K562 (cell line): Measurements from ENCODE around the gene NSUN2. TPM values are rescaled to one million over a fixed set of nuclear protein-coding genes. Genes with fewer than 3 reads are reported as not detected.

ENCODE experiments used
- ARID3B ChIP-seq: fragments of 250-450 bp; sonication (Bioruptor Pico); IDR thresholded peaks from 2 replicates; pipeline ENCODE4 v1.4.0; 2020; ENCODE audit warnings: borderline replicate concordance
- EHMT2 ChIP-seq: fragments of 450-650 bp; IDR thresholded peaks from 2 replicates; pipeline ENCODE4 v1.6.1; 2018; ENCODE audit warnings: antibody characterized with exemption
- EP400 ChIP-seq: fragments of 450-650 bp; IDR thresholded peaks from 2 replicates; pipeline ENCODE4 v1.6.1; 2017; ENCODE audit warnings: antibody characterized with exemption, mild to moderate bottlenecking, moderate library complexity
- FOXK1 ChIP-seq: sonication (generic); formaldehyde crosslinking; IDR thresholded peaks from 2 replicates; pipeline ENCODE4 v1.8.0; 2022; ENCODE audit warnings: missing genetic modification reagents, mild to moderate bottlenecking, borderline replicate concordance
- HDAC8 ChIP-seq: fragments of 450-650 bp; IDR thresholded peaks from 2 replicates; pipeline ENCODE4 v1.6.1; 2016; ENCODE audit warnings: mild to moderate bottlenecking, missing genetic modification characterization, moderate library complexity, missing compliant biosample characterization
- MAX ChIP-seq: sonication (generic); formaldehyde crosslinking; IDR thresholded peaks from 2 replicates; pipeline ENCODE4 v1.9.0; 2022; ENCODE audit warnings: mild to moderate bottlenecking, missing genetic modification reagents
- PCBP1 ChIP-seq: fragments of 200-400 bp; formaldehyde crosslinking; IDR thresholded peaks from 2 replicates; pipeline ENCODE4 v1.6.1; 2018; ENCODE audit warnings: mild to moderate bottlenecking, low read depth, low read length; ENCODE audit not compliant: poor library complexity, severe bottlenecking
- PKNOX1 ChIP-seq: fragments of 450-650 bp; IDR thresholded peaks from 2 replicates; pipeline ENCODE4 v1.6.1; 2016
- POLR2A ChIP-seq: fragments of 450-650 bp; conservative IDR thresholded peaks from 2 replicates; pipeline ENCODE4 v1.6.1; 2016
- RFX7 ChIP-seq: fragments of 250-450 bp; sonication (Bioruptor Pico); IDR thresholded peaks from 2 replicates; pipeline ENCODE4 v1.5.1; 2021; ENCODE audit warnings: mild to moderate bottlenecking
- SIN3A ChIP-seq, 2 experiments: fragments of 150-350 bp in 1 of 2; IDR thresholded peaks; 2 replicates each; pipeline ENCODE4 v1.6.1; 2011 to 2016; ENCODE audit warnings: borderline replicate concordance in 2 of 2, low read depth in 2 of 2, low read length in 2 of 2, mild to moderate bottlenecking in 2 of 2, moderate library complexity in 2 of 2; ENCODE audit not compliant: control insufficient read depth in 1 of 2
- SMC3 ChIP-seq: conservative IDR thresholded peaks from 2 replicates; pipeline ENCODE4 v1.6.1; 2011; ENCODE audit warnings: low read depth, low read length, improper control_type of control experiment; ENCODE audit not compliant: insufficient read depth
- TCF3 ChIP-seq: sonication (generic); formaldehyde crosslinking; IDR thresholded peaks from 2 replicates; pipeline ENCODE4 v1.4.0; 2020; ENCODE audit warnings: mild to moderate bottlenecking, missing genetic modification reagents
- THRA ChIP-seq: fragments of 450-650 bp; IDR thresholded peaks from 2 replicates; pipeline ENCODE4 v1.6.1; 2017; ENCODE audit warnings: mild to moderate bottlenecking, moderate library complexity
- TOE1 ChIP-seq, 2 experiments: fragments of 450-650 bp in 1 of 2; sonication (generic) in 1 of 2; formaldehyde crosslinking in 1 of 2; IDR thresholded peaks; 2 replicates each; pipeline versions ENCODE4 v1.7.1 to v1.8.0; 2016 to 2022; ENCODE audit warnings: borderline replicate concordance in 2 of 2, mild to moderate bottlenecking in 2 of 2, antibody characterized with exemption in 1 of 2, inconsistent platforms in 1 of 2, low read depth in 1 of 2, missing genetic modification reagents in 1 of 2, moderate library complexity in 1 of 2
- U2AF1 ChIP-seq: fragments of 200-400 bp; formaldehyde crosslinking; optimal IDR thresholded peaks from 2 replicates; pipeline ENCODE3; 2017; ENCODE audit warnings: mild to moderate bottlenecking, low read depth, low read length, moderate library complexity
- ZMIZ1 ChIP-seq, 2 experiments: fragments of 150-350 bp in 1 of 2; IDR thresholded peaks; 2 replicates each; pipeline ENCODE4 v1.6.1; 2012 to 2016; ENCODE audit warnings: low read depth in 2 of 2, low read length in 2 of 2, mild to moderate bottlenecking in 1 of 2, moderate library complexity in 1 of 2
- ZNF12 ChIP-seq: sonication (generic); formaldehyde crosslinking; IDR thresholded peaks from 2 replicates; pipeline ENCODE4 v1.4.0; 2020; ENCODE audit warnings: mild to moderate bottlenecking, missing genetic modification reagents
- polyA plus RNA-seq, 8 experiments: library from polyadenylated mRNA; depleted of rRNA in 4 of 8; stranded (reverse) in 5 of 8; unstranded in 3 of 8; fragments of >200 nt; fragmentation: Nextera tagmentation in 2 of 8; fragmentation: Illumina TruSeq in 1 of 8; extraction: Ambion mirVana in 2 of 8; extraction: Trizol in 1 of 8; gene quantifications; 2 replicates each; pipeline versions ENCODE4 v1.2.1 to v1.2.3, GENCODE V29; 2011 to 2014; ENCODE audit warnings: inconsistent platforms in 1 of 8, missing spikeins in 1 of 8
- total RNA-seq, 7 experiments: library from RNA; depleted of rRNA in 6 of 7; stranded (reverse); fragments of >200 nt in 6 of 7; fragmentation: Illumina TruSeq in 2 of 7; extraction: Trizol in 2 of 7; gene quantifications; 2 replicates each; pipeline versions ENCODE4 v1.2.1 to v1.2.3, GENCODE V29; 2011 to 2021; ENCODE audit warnings: low replicate concordance in 1 of 7

Gene NSUN2
- total and polyA plus RNA-seq, 9 of the 15 experiments (the other 6 are each of a cell fraction or from before 2014, with no cell fraction given) = 9.2 to 167 (median 127) TPM

- TF ChIP-seq FOXK1 (peak; percentile 57; the same call in 1 of the 2 replicates), ZNF12 (CRISPR knock-in tag) (no peak), SMC3 (0 out of 2 replicates have a peak, but pooled peaks have one; percentile 14), EHMT2 (no peak), PCBP1 (peak; percentile 44), U2AF1 (peak; percentile 26), POLR2A (peak; percentile 93), SIN3A (IDR thresholded peaks at IDR 0.05; ENCODE audit: borderline replicate concordance in 2 of 2, control insufficient read depth in 1 of 2, low read depth in 2 of 2, low read length in 2 of 2) (peak; percentile 96 to 98), ZMIZ1 (IDR thresholded peaks at IDR 0.05; ENCODE audit: low read depth in 2 of 2, low read length in 2 of 2) (peak in 1 of 2 experiments; percentile 13; a peak in 1 of 4 replicates), ARID3B (CRISPR knock-in tag) (no peak), EP400 (peak; percentile 99), RFX7 (CRISPR knock-in tag) (0 out of 2 replicates have a peak, but pooled peaks have one; percentile 21), MAX (CRISPR knock-in tag) (peak; percentile 86), THRA (no peak), TOE1 (IDR thresholded peaks at IDR 0.05; ENCODE audit: borderline replicate concordance) (0 out of 2 replicates have a peak, but pooled peaks have one; percentile 50), TOE1 (CRISPR knock-in tag; IDR thresholded peaks at IDR 0.05; ENCODE audit: borderline replicate concordance, low read depth) (no peak), PKNOX1 (no peak), HDAC8 (tag) (peak; percentile 71), TCF3 (CRISPR knock-in tag) (peak; percentile 32; the same call in 1 of the 2 replicates)
Observed at GRCh38 chr5:6632888-6633468, at the start of gene NSUN2, which contains the start of gene SRD5A1 (continued).
